Kidney epithelial cell (primary cell): Measurements from ENCODE around the gene ZMYM3. TPM values are rescaled to one million over a fixed set of nuclear protein-coding genes. Genes with fewer than 3 reads are reported as not detected.
"Not testable (repeated sequence)": the region's sequence is repeated elsewhere in the genome, so short reads cannot be mapped to it uniquely, and the experiment has no call there.

ENCODE experiments used
- DNase-seq: peaks from one replicate; pipeline ENCODE4 v3.0.0-alpha.2; 2010; ENCODE audit warnings: low read depth
- H3K27me3 ChIP-seq: 2 replicates; pipeline ENCODE4 v1.6.0; 2011; ENCODE audit warnings: low read length; ENCODE audit not compliant: control insufficient read depth, insufficient read depth
- H3K36me3 ChIP-seq: 2 replicates; pipeline ENCODE4 v1.5.1; 2011; ENCODE audit warnings: low read length; ENCODE audit not compliant: control insufficient read depth, insufficient read depth
- H3K4me3 ChIP-seq: 2 replicates; pipeline ENCODE4 v1.5.1; 2011; ENCODE audit warnings: low read depth, mild to moderate bottlenecking, control low read depth, low read length
- CTCF ChIP-seq: IDR thresholded peaks from 2 replicates; pipeline ENCODE4 v1.5.1; 2011; ENCODE audit warnings: mild to moderate bottlenecking, moderate library complexity, low read length, control low read depth, inconsistent platforms; ENCODE audit not compliant: insufficient read depth, poor library complexity, severe bottlenecking
- total RNA-seq: library from RNA; depleted of rRNA; stranded (reverse); fragments of >200 nt; gene quantifications from 2 replicates; pipeline ENCODE4 v1.2.3, GENCODE V29; 2015

Gene ZMYM3
- total RNA-seq, 1 donor from 2014 or later: 11.0 TPM

GRCh38 chrX:71282514-71283402, 28.8 kb upstream of the ZMYM3 start:
- H3K4me3 ChIP-seq: peak overlapping the region; percentile 37
- no peaks in the 10 kb centered on the region for H3K36me3 ChIP-seq
- DNase-seq: peak; percentile 51
- TF ChIP-seq CTCF: no peak
- no peaks in the 10 kb centered on the region for H3K27me3 ChIP-seq

- H3K36me3 ChIP-seq, H3K27me3 ChIP-seq, DNase-seq, H3K4me3 ChIP-seq: not testable (repeated sequence)
Observed at GRCh38 chrX:71281300-71281699, 27.4 kb upstream of the ZMYM3 start.

GRCh38 chrX:71272313-71272712, 18.4 kb upstream of the ZMYM3 start:
- DNase-seq, H3K27me3 ChIP-seq, H3K36me3 ChIP-seq, H3K4me3 ChIP-seq: not testable (repeated sequence)

- H3K4me3 ChIP-seq: no peak overlapping the region
- no peaks in the 10 kb centered on the region for H3K27me3 ChIP-seq
- DNase-seq: no peak
- H3K36me3 ChIP-seq: no peaks in the 10 kb centered on the region
- TF ChIP-seq CTCF: no peak
Observed at GRCh38 chrX:71269801-71270395, 16.0 kb upstream of the ZMYM3 start.

GRCh38 chrX:71268624-71269023, 14.7 kb upstream of the ZMYM3 start:
- H3K27me3 ChIP-seq, H3K36me3 ChIP-seq, H3K4me3 ChIP-seq, DNase-seq: not testable (repeated sequence)

- no peak for DNase-seq
- H3K36me3 ChIP-seq: no peaks in the 10 kb centered on the region
- no peak for TF ChIP-seq CTCF
Observed at GRCh38 chrX:71256856-71257255, 2.9 kb upstream of the ZMYM3 start.

GRCh38 chrX:71256051-71256450, 2.1 kb upstream of the ZMYM3 start:
- Histone ChIP-seq H3K4me3 (no peak overlapping the region), H3K36me3 (no peaks in the 10 kb centered on the region), H3K27me3 (no peaks in the 10 kb centered on the region)
- no peak for TF ChIP-seq CTCF
- DNase-seq: no peak

More at GRCh38 chrX:71256856-71257255, 2.9 kb upstream of the ZMYM3 start:
- no peaks in the 10 kb centered on the region for H3K27me3 ChIP-seq
- no peak overlapping the region for H3K4me3 ChIP-seq
